Sigmoid colon (tissue), 7 donors: Measurements from ENCODE around the gene GPHN. TPM values are rescaled to one million over a fixed set of nuclear protein-coding genes. Genes with fewer than 3 reads are reported as not detected.

Source experiments
- DNase-seq: peaks from one replicate; pipeline ENCODE4 v3.0.0-alpha.2; 2019
- H3K27ac ChIP-seq, 4 donors: fragments of 200-600 bp; sonication (generic); one replicate each; pipeline ENCODE4 v1.5.1; 2016 to 2019; ENCODE audit warnings: mild to moderate bottlenecking in 1 of 4
- H3K27me3 ChIP-seq, 3 donors: fragments of 200-600 bp; sonication (generic); one replicate each; pipeline ENCODE4 v1.5.1; 2019; ENCODE audit warnings: mild to moderate bottlenecking in 1 of 3
- H3K36me3 ChIP-seq, 4 donors: fragments of 200-600 bp; sonication (generic); one replicate each; pipeline ENCODE4 v1.5.1; 2016 to 2019
- H3K4me1 ChIP-seq, 4 donors: fragments of 200-600 bp; sonication (generic); one replicate each; pipeline ENCODE4 v1.5.1; 2017 to 2019
- H3K4me3 ChIP-seq, 4 donors: fragments of 200-600 bp; sonication (generic); one replicate each; pipeline ENCODE4 v1.5.1; 2017 to 2019; ENCODE audit warnings: mild to moderate bottlenecking in 2 of 4, moderate library complexity in 1 of 4
- H3K9me3 ChIP-seq, 4 donors: fragments of 200-600 bp in 3 of 4; sonication (generic) in 3 of 4; one replicate each; pipeline versions ENCODE4 v1.5.1 to v1.6.1; 2013 to 2019
- CTCF ChIP-seq, 4 experiments: fragments of 450-650 bp in 3 of 4; fragments of 200-600 bp in 1 of 4; IDR thresholded peaks; one replicate each; pipeline ENCODE4 v1.5.1; 2016 to 2019; ENCODE audit warnings: antibody characterized with exemption in 4 of 4, mild to moderate bottlenecking in 3 of 4, moderate library complexity in 2 of 4
- EP300 ChIP-seq, 4 donors: sonication (generic); formaldehyde crosslinking; IDR thresholded peaks; one replicate each; pipeline ENCODE4 v1.6.1; 2017; ENCODE audit warnings: antibody characterized with exemption in 4 of 4
- POLR2A ChIP-seq, 2 donors: fragments of 450-650 bp; IDR thresholded peaks; one replicate each; pipeline ENCODE4 v1.6.1; 2016; ENCODE audit warnings: antibody characterized with exemption in 2 of 2, mild to moderate bottlenecking in 2 of 2, moderate library complexity in 2 of 2
- POLR2AphosphoS5 ChIP-seq, 4 donors: sonication (generic); formaldehyde crosslinking; IDR thresholded peaks; one replicate each; pipeline ENCODE4 v1.6.1; 2017; ENCODE audit warnings: antibody characterized with exemption in 4 of 4
- WGBS, 2 donors: extraction: QIAGEN DNeasy Blood & Tissue Kit; methylation state at CpG; one replicate each; pipeline ENCODE4 v1.1.7; 2013; 5-methylcytosine and 5-hydroxymethylcytosine counted together
- intact Hi-C: fragments of 100-400 bp; cut with DNase I; formaldehyde crosslinking; loops from one replicate; pipeline ENCODE4 v1.15.1; 2023
- polyA plus RNA-seq, 3 donors: library from polyadenylated mRNA; stranded (reverse); fragments of 200-250 nt; gene quantifications; one replicate each; pipeline ENCODE4 v1.2.3, GENCODE V29; 2013
- total RNA-seq, 4 donors: library from RNA; depleted of rRNA; stranded (reverse); fragments of >200 nt; gene quantifications; one replicate each; pipeline ENCODE4 v1.1.0, GENCODE V29; 2016
- donor health status: healthy with polysubstance abuse.
- donor health status: Bipolar disorder and iron deficiency.
- donor health status: healthy.

The GPHN gene
- total and polyA plus RNA-seq, 7 donors: 5.4 to 20.3 (median 14.1) TPM

- no peaks in the 10 kb centered on the region for H3K36me3 ChIP-seq
- H3K9me3 ChIP-seq: no peaks in the 10 kb centered on the region
- TF ChIP-seq EP300 (IDR thresholded peaks at IDR 0.05) (no peak), CTCF (IDR thresholded peaks at IDR 0.05) (no peak), POLR2AphosphoS5 (IDR thresholded peaks at IDR 0.05) (no peak), POLR2A (IDR thresholded peaks at IDR 0.05) (no peak)
- no peaks in the 10 kb centered on the region for H3K4me1 ChIP-seq
- no peak overlapping the region for H3K27ac ChIP-seq
- intact Hi-C loops: no loop called here
- no peak for DNase-seq
- no peak overlapping the region for H3K4me3 ChIP-seq
- H3K27me3 ChIP-seq: no peaks in the 10 kb centered on the region
Observed at GRCh38 chr14:67158566-67158965, 650.6 kb downstream of the GPHN start.

GRCh38 chr14:67162385-67162784 lies 654.4 kb downstream of the GPHN start:
- WGBS, 2 donors: 85 to 92% methylated on average over 4 of the region's 4 CpGs
- no peak overlapping the region for H3K4me3 ChIP-seq
- H3K27ac ChIP-seq: no peak overlapping the region
- H3K27me3 ChIP-seq: no peaks in the 10 kb centered on the region
- TF ChIP-seq POLR2A (IDR thresholded peaks at IDR 0.05) (no peak), CTCF (IDR thresholded peaks at IDR 0.05) (no peak), EP300 (IDR thresholded peaks at IDR 0.05) (no peak), POLR2AphosphoS5 (IDR thresholded peaks at IDR 0.05) (no peak)
- intact Hi-C loops: no loop called here
- no peaks in the 10 kb centered on the region for H3K4me1 ChIP-seq
- H3K9me3 ChIP-seq: no peaks in the 10 kb centered on the region
- no peaks in the 10 kb centered on the region for H3K36me3 ChIP-seq
- no peak for DNase-seq

- Histone ChIP-seq H3K27me3 (no peaks in the 10 kb centered on the region), H3K4me1 (no peaks in the 10 kb centered on the region), H3K27ac (no peak overlapping the region), H3K36me3 (no peaks in the 10 kb centered on the region), H3K4me3 (no peak overlapping the region), H3K9me3 (no peaks in the 10 kb centered on the region)
- no peak for DNase-seq
- 86 to 91% methylated on average over 5 of the region's 5 CpGs for WGBS, 2 donors
- TF ChIP-seq CTCF (IDR thresholded peaks at IDR 0.05): peak; percentile 62 to 83 (median 79)
- TF ChIP-seq POLR2A (IDR thresholded peaks at IDR 0.05): no peak
- intact Hi-C loops: loop anchor here (1.0 kb wide), 1 partner anchor 120 kb away; no protein-coding TSS in a partner anchor
Observed at GRCh38 chr14:67166450-67166853, 658.5 kb downstream of the GPHN start.

- H3K36me3 ChIP-seq: no peaks in the 10 kb centered on the region
- DNase-seq: no peak
- H3K27ac ChIP-seq: no peak overlapping the region
- WGBS, 2 donors: 90 to 93% methylated on average over 2 of the region's 2 CpGs
- no peak for TF ChIP-seq POLR2A (IDR thresholded peaks at IDR 0.05)
- no peak for TF ChIP-seq EP300 (IDR thresholded peaks at IDR 0.05)
- no peaks in the 10 kb centered on the region for H3K4me1 ChIP-seq
- intact Hi-C loops: no loop called here
- H3K27me3 ChIP-seq: no peaks in the 10 kb centered on the region
- H3K9me3 ChIP-seq: no peaks in the 10 kb centered on the region
- no peak overlapping the region for H3K4me3 ChIP-seq
Observed at GRCh38 chr14:67167420-67168109, 659.6 kb downstream of the GPHN start.

DNA sequence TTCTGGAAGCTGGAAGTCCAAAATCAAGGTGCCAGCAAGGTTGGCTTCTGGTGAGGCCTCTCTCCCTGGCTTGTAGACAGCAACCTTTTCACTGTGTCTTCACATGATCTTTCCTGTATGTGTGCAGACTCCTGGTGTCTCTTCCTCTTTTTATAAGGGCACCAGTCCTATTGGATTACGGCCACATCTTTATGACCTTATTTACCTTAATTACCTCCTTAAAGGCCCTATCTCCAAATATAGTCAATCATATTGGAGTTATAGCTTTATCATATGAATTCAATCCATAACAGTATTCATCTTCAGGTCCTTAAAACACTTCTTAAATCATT lies 660.1 kb downstream of the GPHN start:
- Histone ChIP-seq H3K27ac (no peak overlapping the region), H3K36me3 (no peaks in the 10 kb centered on the region), H3K4me1 (no peaks in the 10 kb centered on the region), H3K9me3 (no peaks in the 10 kb centered on the region), H3K4me3 (no peak overlapping the region), H3K27me3 (no peaks in the 10 kb centered on the region)
- 28 to 64% methylated on average over 1 of the region's 1 CpG for WGBS, 2 donors
- intact Hi-C loops: no loop called here
- DNase-seq: no peak
- TF ChIP-seq EP300 (IDR thresholded peaks at IDR 0.05) (no peak), POLR2A (IDR thresholded peaks at IDR 0.05) (no peak), POLR2AphosphoS5 (IDR thresholded peaks at IDR 0.05) (no peak), CTCF (IDR thresholded peaks at IDR 0.05) (no peak)
